Tongue (tissue), 2 donors: ENCODE results near the gene TTC16. TPM values are rescaled to one million over a fixed set of nuclear protein-coding genes. Genes with fewer than 3 reads are reported as not detected.

Source experiments
- DNase-seq: peaks from one replicate; pipeline ENCODE4 v3.0.0-alpha.2; 2015
- total RNA-seq: library from RNA; depleted of rRNA; stranded (reverse); fragments of >200 nt; gene quantifications from one replicate; pipeline ENCODE4 v1.2.3, GENCODE V29; 2014

The TTC16 gene
- total RNA-seq, 1 donor from 2014 or later = not detected

- DNase-seq = no peak
Observed at GRCh38 chr9:127722055-127722745, 6.3 kb downstream of the TTC16 start.

GRCh38 chr9:127723013-127723412, 7.1 kb downstream of the TTC16 start:
- DNase-seq = no peak

- DNase-seq = no peak
Observed at GRCh38 chr9:127723444-127723843, 7.6 kb downstream of the TTC16 start.

GRCh38 chr9:127724012-127724411, 8.1 kb downstream of the TTC16 start:
- no peak for DNase-seq

GRCh38 chr9:127726871-127727270, 11.0 kb downstream of the TTC16 start:
- no peak for DNase-seq

- no peak for DNase-seq
Observed at GRCh38 chr9:127728808-127729207, 12.9 kb downstream of the TTC16 start.

- no peak for DNase-seq
Observed at GRCh38 chr9:127729522-127730256, 13.8 kb downstream of the TTC16 start.

- no peak for DNase-seq
Observed at GRCh38 chr9:127730262-127730661, 14.4 kb downstream of the TTC16 start.

- no peak for DNase-seq
Observed at GRCh38 chr9:127730799-127731410, 15.0 kb downstream of the TTC16 start.

- no peak for DNase-seq
Observed at GRCh38 chr9:127731938-127732337, 16.1 kb downstream of the TTC16 start.

- DNase-seq = no peak
Observed at GRCh38 chr9:127732444-127732843, 16.6 kb downstream of the TTC16 start.

GRCh38 chr9:127733614-127734013, 17.7 kb downstream of the TTC16 start:
- no peak for DNase-seq

- no peak for DNase-seq
Observed at GRCh38 chr9:127734247-127734746, 18.4 kb downstream of the TTC16 start.

- peak; percentile 99 for DNase-seq
Observed at GRCh38 chr9:127734747-127735529, 19.1 kb downstream of the TTC16 start, which contains the start of gene TOR2A. TOR2A (minus strand) TSS chr9:127735294; CDS start chr9:127735270, 24 bp downstream.

- DNase-seq = no peak
Observed at GRCh38 chr9:127735530-127736185, 19.8 kb downstream of the TTC16 start.

GRCh38 chr9:127738666-127739065, 22.8 kb downstream of the TTC16 start:
- no peak for DNase-seq

- DNase-seq = no peak
Observed at GRCh38 chr9:127739614-127740330, 23.9 kb downstream of the TTC16 start.

GRCh38 chr9:127741831-127742434, 26.1 kb downstream of the TTC16 start:
- peak; percentile 43 for DNase-seq

GRCh38 chr9:127742435-127743088, 26.7 kb downstream of the TTC16 start:
- DNase-seq = peak; percentile 63
